Erythroblast (primary cell): ENCODE results near the gene DBN1.

Experiments used
- GATA1 ChIP-seq: IDR thresholded peaks from 2 replicates; pipeline ENCODE4 v1.6.1; 2011; ENCODE audit warnings: low read depth, mild to moderate bottlenecking, control low read depth, low read length, moderate library complexity
- POLR2A ChIP-seq: IDR thresholded peaks from 2 replicates; pipeline ENCODE4 v1.6.1; 2011; ENCODE audit warnings: mild to moderate bottlenecking, low read length

- TF ChIP-seq POLR2A = no peak
- TF ChIP-seq GATA1 = no peak
These were observed 38.3 kb downstream of the DBN1 start for GRCh38 chr5:177434942-177435738.
